NCI-H2029 (cell line): ENCODE data around the gene CCL16.
A peak's percentile ranks its signal among the peaks of the same experiment; 100 is the strongest.
"Not testable (repeated sequence)": the region's sequence is repeated elsewhere in the genome, so short reads cannot be mapped to it uniquely, and the experiment has no call there.

Experiments used
- DNase-seq: peaks from one replicate; lab custom pipeline; 2025; lab: John Stamatoyannopoulos, UW

The CCL16 gene

GRCh38 chr17:35984140-35984539 is 2.8 kb upstream of the CCL16 start:
- DNase-seq: no peak

- DNase-seq: no peak
These were observed 1.3 kb upstream of the CCL16 start for GRCh38 chr17:35982409-35983191.

GRCh38 chr17:35981908-35982330 is 622 bp upstream of the CCL16 start:
- DNase-seq: no peak

- no peak for DNase-seq
These were observed 3.0 kb downstream of the CCL16 start for GRCh38 chr17:35978346-35978745.

GRCh38 chr17:35977509-35977908 is 3.8 kb downstream of the CCL16 start:
- DNase-seq: no peak

GRCh38 chr17:35973333-35974260 is 7.7 kb downstream of the CCL16 start:
- no peak for DNase-seq

GRCh38 chr17:35972945-35973332 is 8.4 kb downstream of the CCL16 start:
- DNase-seq: no peak

- no peak for DNase-seq
These were observed 8.8 kb downstream of the CCL16 start for GRCh38 chr17:35972535-35972934.

GRCh38 chr17:35972066-35972465 is 9.2 kb downstream of the CCL16 start:
- no peak for DNase-seq

GRCh38 chr17:35969558-35970380 is 11.5 kb downstream of the CCL16 start:
- peak; percentile 35 for DNase-seq

- DNase-seq: no peak
These were observed 12.7 kb downstream of the CCL16 start for GRCh38 chr17:35968520-35969054.

GRCh38 chr17:35965272-35965671 is 16.0 kb downstream of the CCL16 start:
- DNase-seq: no peak

GRCh38 chr17:35963663-35964062 is 17.6 kb downstream of the CCL16 start:
- DNase-seq: no peak

GRCh38 chr17:35953720-35954119 is 27.6 kb downstream of the CCL16 start:
- no peak for DNase-seq

GRCh38 chr17:35949401-35949800 is 31.9 kb downstream of the CCL16 start:
- no peak for DNase-seq

GRCh38 chr17:35948092-35948491 is 33.2 kb downstream of the CCL16 start:
- no peak for DNase-seq

- peak; percentile 7 for DNase-seq
These were observed 34.1 kb downstream of the CCL16 start for GRCh38 chr17:35947156-35947585.

- DNase-seq: no peak
These were observed 37.1 kb downstream of the CCL16 start for GRCh38 chr17:35944151-35944550.

- DNase-seq: no peak
These were observed 37.8 kb downstream of the CCL16 start, which contains the start of gene LYZL6 for GRCh38 chr17:35943537-35943936. Gene LYZL6, minus strand, starts transcription at chr17:35943713. Its CDS starts 4,357 bp downstream, at chr17:35939356.

- no peak for DNase-seq
These were observed 38.6 kb downstream of the CCL16 start for GRCh38 chr17:35942588-35943186.

- not testable (repeated sequence) for DNase-seq
These were observed 42.8 kb downstream of the CCL16 start for GRCh38 chr17:35938492-35938891.
